Prostate gland (tissue), 2 donors: ENCODE results near the gene GMPPA. TPM values are rescaled to one million over a fixed set of nuclear protein-coding genes. Genes with fewer than 3 reads are reported as not detected.

Experiments
- DNase-seq: peaks from one replicate; pipeline ENCODE4 v3.0.0-alpha.2; 2019; ENCODE audit warnings: low spot score
- H3K27ac ChIP-seq, 2 donors: fragments of 200-600 bp; sonication (generic); 2 replicates each; pipeline ENCODE4 v1.5.1; 2017 to 2019
- H3K27me3 ChIP-seq: fragments of 200-600 bp; sonication (generic); replicated peaks from 2 replicates; pipeline ENCODE4 v1.5.1; 2019; ENCODE audit not compliant: insufficient read depth
- H3K36me3 ChIP-seq, 2 donors: fragments of 200-600 bp; sonication (generic); 1 replicate in 1 of 2; 2 replicates in 1 of 2; pipeline versions ENCODE4 v1.5.1 to v1.8.1; 2017 to 2019
- H3K4me1 ChIP-seq: fragments of 200-600 bp; sonication (generic); replicated peaks from 2 replicates; pipeline ENCODE4 v1.5.1; 2019
- H3K4me3 ChIP-seq, 2 donors: fragments of 200-600 bp; sonication (generic); 2 replicates each; pipeline ENCODE4 v1.5.1; 2017 to 2019
- H3K9me3 ChIP-seq: fragments of 200-600 bp; sonication (generic); 2 replicates; pipeline ENCODE4 v1.5.1; 2017
- POLR2A ChIP-seq: fragments of 450-650 bp; IDR thresholded peaks from one replicate; pipeline ENCODE4 v1.6.1; 2016; ENCODE audit warnings: antibody characterized with exemption, mild to moderate bottlenecking
- POLR2AphosphoS5 ChIP-seq: sonication (generic); formaldehyde crosslinking; IDR thresholded peaks from one replicate; pipeline ENCODE4 v1.6.1; 2017; ENCODE audit warnings: antibody characterized with exemption
- WGBS: methylation state at CpG from one replicate; pipeline ENCODE4 v1.1.5; 2018; 5-methylcytosine and 5-hydroxymethylcytosine counted together
- intact Hi-C: fragments of 100-400 bp; cut with DNase I; formaldehyde crosslinking; loops from one replicate; pipeline ENCODE4 v1.14.2; 2022
- total RNA-seq, 2 donors: library from RNA; depleted of rRNA; stranded (reverse); fragments of >200 nt; gene quantifications; one replicate each; pipeline ENCODE4 v1.1.0, GENCODE V29; 2016
- TF ChIP-seq, protein P1 (sequence below), 4 experiments: fragments of 200-600 bp in 2 of 4; fragments of 450-650 bp in 2 of 4; sonication (generic) in 2 of 4; IDR thresholded peaks; 1 replicate in 3 of 4; 2 replicates in 1 of 4; pipeline ENCODE4 v1.5.1; 2016 to 2019; ENCODE audit warnings: antibody characterized with exemption in 4 of 4, mild to moderate bottlenecking in 2 of 4, moderate library complexity in 2 of 4

The GMPPA gene
- total RNA-seq, 2 donors from 2014 or later = 41.2 to 53.8 TPM

- peaks cover 4% of the 10 kb centered on the region for H3K27me3 ChIP-seq
- no peak overlapping the region for H3K4me3 ChIP-seq
- intact Hi-C loops = no loop called here
- H3K27ac ChIP-seq = no peak overlapping the region
- DNase-seq = no peak
- 91% methylated on average over 12 of the region's 12 CpGs for WGBS
- TF ChIP-seq POLR2A = no peak
- TF ChIP-seq, protein P1, sequence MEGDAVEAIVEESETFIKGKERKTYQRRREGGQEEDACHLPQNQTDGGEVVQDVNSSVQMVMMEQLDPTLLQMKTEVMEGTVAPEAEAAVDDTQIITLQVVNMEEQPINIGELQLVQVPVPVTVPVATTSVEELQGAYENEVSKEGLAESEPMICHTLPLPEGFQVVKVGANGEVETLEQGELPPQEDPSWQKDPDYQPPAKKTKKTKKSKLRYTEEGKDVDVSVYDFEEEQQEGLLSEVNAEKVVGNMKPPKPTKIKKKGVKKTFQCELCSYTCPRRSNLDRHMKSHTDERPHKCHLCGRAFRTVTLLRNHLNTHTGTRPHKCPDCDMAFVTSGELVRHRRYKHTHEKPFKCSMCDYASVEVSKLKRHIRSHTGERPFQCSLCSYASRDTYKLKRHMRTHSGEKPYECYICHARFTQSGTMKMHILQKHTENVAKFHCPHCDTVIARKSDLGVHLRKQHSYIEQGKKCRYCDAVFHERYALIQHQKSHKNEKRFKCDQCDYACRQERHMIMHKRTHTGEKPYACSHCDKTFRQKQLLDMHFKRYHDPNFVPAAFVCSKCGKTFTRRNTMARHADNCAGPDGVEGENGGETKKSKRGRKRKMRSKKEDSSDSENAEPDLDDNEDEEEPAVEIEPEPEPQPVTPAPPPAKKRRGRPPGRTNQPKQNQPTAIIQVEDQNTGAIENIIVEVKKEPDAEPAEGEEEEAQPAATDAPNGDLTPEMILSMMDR (IDR thresholded peaks at IDR 0.05) = no peak
- TF ChIP-seq POLR2AphosphoS5 = no peak
- H3K4me1 ChIP-seq = peaks cover 6% of the 10 kb centered on the region
- no peaks in the 10 kb centered on the region for H3K36me3 ChIP-seq
- H3K9me3 ChIP-seq = no peaks in the 10 kb centered on the region
Measured at GRCh38 chr2:219485201-219485580, 13.5 kb upstream of the GMPPA start.

GRCh38 chr2:219486380-219486959, 12.2 kb upstream of the GMPPA start:
- no peak for DNase-seq
- WGBS = 78% methylated on average over 8 of the region's 8 CpGs
- H3K27ac ChIP-seq = no peak overlapping the region
- no peaks in the 10 kb centered on the region for H3K9me3 ChIP-seq
- H3K36me3 ChIP-seq = no peaks in the 10 kb centered on the region
- no peak overlapping the region for H3K4me3 ChIP-seq
- H3K27me3 ChIP-seq = peaks cover 4% of the 10 kb centered on the region
- H3K4me1 ChIP-seq = peaks cover 6% of the 10 kb centered on the region
- TF ChIP-seq POLR2A (no peak), POLR2AphosphoS5 (no peak)
- TF ChIP-seq, protein P1 (IDR thresholded peaks at IDR 0.05) = no peak
- intact Hi-C loops = no loop called here

DNA sequence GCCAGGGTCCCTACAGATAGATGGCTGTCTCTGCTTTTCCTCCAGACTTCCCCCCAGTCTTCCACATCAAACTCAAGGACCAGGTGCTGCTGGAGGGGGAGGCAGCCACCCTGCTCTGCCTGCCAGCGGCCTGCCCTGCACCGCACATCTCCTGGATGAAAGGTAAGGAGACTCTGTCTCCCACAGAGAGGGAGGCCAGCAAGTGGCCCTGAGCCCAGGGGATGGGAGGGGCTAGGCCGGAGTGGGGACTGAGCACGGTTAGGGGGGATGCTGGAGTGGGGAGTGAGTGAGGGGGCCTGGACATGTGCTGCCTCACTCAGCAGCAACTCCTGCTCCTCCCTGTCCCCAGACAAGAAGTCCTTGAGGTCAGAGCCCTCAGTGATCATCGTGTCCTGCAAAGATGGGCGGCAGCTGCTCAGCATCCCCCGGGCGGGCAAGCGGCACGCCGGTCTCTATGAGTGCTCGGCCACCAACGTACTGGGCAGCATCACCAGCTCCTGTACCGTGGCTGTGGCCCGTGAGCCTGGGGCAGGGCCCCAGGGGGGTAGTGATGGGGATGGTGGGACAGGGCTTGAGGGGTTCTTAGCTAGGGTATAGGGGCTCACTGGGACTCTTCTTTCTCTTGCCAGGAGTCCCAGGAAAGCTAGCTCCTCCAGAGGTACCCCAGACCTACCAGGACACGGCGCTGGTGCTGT, 10.4 kb upstream of the GMPPA start:
- no peak for TF ChIP-seq POLR2AphosphoS5
- TF ChIP-seq POLR2A = no peak
- intact Hi-C loops = no loop called here
- peaks cover 4% of the 10 kb centered on the region for H3K27me3 ChIP-seq
- DNase-seq = no peak
- WGBS = 93% methylated on average over 16 of the region's 17 CpGs
- peaks cover 6% of the 10 kb centered on the region for H3K4me1 ChIP-seq
- no peaks in the 10 kb centered on the region for H3K36me3 ChIP-seq
- no peak overlapping the region for H3K4me3 ChIP-seq
- no peaks in the 10 kb centered on the region for H3K9me3 ChIP-seq
- H3K27ac ChIP-seq = no peak overlapping the region

GRCh38 chr2:219488844-219489194, 9.9 kb upstream of the GMPPA start:
- Histone ChIP-seq H3K4me3 (no peak overlapping the region), H3K27ac (no peak overlapping the region), H3K27me3 (peaks cover under 1% of the 10 kb centered on the region), H3K4me1 (peaks cover 6% of the 10 kb centered on the region), H3K36me3 (no peaks in the 10 kb centered on the region), H3K9me3 (no peaks in the 10 kb centered on the region)
- intact Hi-C loops = no loop called here
- no peak for DNase-seq
- TF ChIP-seq, protein P1 (IDR thresholded peaks at IDR 0.05) = no peak
- TF ChIP-seq POLR2A (no peak), POLR2AphosphoS5 (no peak)
- WGBS = 89% methylated on average over 14 of the region's 14 CpGs

DNA sequence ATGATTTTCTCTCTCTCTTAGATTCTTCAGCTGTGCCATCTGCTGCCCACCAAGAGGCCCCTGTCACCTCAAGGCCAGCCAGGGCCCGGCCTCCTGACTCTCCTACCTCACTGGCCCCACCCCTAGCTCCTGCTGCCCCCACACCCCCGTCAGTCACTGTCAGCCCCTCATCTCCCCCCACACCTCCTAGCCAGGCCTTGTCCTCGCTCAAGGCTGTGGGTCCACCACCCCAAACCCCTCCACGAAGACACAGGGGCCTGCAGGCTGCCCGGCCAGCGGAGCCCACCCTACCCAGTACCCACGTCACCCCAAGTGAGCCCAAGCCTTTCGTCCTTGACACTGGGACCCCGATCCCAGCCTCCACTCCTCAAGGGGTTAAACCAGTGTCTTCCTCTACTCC, 9.4 kb upstream of the GMPPA start:
- TF ChIP-seq POLR2A = no peak
- TF ChIP-seq, protein P1 (IDR thresholded peaks at IDR 0.05) = no peak
- TF ChIP-seq POLR2AphosphoS5 = no peak
- no peak for DNase-seq
- intact Hi-C loops = no loop called here
- Histone ChIP-seq H3K4me3 (no peak overlapping the region), H3K27ac (no peak overlapping the region), H3K9me3 (no peaks in the 10 kb centered on the region), H3K27me3 (no peaks in the 10 kb centered on the region), H3K4me1 (peaks cover 3% of the 10 kb centered on the region), H3K36me3 (no peaks in the 10 kb centered on the region)
- WGBS = 91% methylated on average over 9 of the region's 9 CpGs
